ENCODE data around the gene ASL. TPM values are rescaled to one million over a fixed set of nuclear protein-coding genes. Genes with fewer than 3 reads are reported as not detected.

The ASL gene
- total RNA-seq, 1 experiment from 2014 or later, result 46.9 TPM

DNA sequence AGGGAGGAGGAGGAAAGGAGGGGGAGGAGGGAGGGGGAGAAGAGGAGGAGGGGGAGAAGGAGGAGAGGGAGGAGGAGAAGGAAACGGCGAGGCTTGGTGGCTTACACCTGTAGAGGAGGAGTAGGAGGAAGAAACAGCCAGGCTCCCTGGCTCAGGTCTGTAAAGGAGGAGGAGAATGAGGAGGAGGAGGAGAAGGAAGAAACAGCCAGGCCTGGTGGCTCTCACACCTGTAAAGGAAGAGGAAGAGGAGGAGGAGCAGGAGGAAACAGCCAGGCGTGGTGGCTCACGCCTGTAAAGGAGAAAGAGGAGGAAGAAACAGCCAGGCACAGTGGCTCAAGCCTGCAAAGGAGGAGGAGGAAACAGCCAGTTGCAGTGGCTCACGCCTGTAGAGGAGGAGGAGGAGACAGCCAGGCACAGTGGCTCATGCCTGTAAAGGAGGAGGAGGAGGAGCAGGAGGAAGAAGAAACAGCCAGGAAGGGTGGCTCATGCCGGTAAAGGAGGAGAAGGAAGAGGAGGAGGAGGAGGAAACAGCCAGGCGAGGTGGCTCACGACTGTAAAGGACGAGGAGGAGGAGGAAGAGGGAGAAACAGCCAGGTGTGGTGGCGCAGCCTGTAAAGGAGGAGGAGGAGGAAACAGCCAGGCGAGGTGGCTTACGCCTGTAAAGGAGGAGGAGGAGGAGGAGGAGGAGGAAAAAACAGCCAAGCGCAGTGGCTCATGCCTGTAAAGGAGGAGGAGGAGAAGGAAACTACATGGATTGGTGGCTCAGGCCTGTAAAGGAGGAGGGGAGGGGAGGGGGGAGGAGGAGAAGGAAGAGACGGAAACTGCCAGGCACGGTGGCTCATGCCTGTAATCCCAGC lies 24.2 kb downstream of the ASL start:
- Histone ChIP-seq H3K27ac (ENCODE audit: low read depth, low read length) (peak overlapping the region; percentile 99), H3K9me3 (ENCODE audit: control insufficient read depth in 1 of 2, insufficient read depth in 1 of 2, low read depth in 1 of 2, low read length in 2 of 2) (no peaks in the 10 kb centered on the region), H3K4me2 (ENCODE audit: low read length) (peak overlapping the region; percentile 96), H3K27me3 (ENCODE audit: insufficient read depth, low read length) (no peaks in the 10 kb centered on the region), H2AFZ (ENCODE audit: low read depth, low read length, poor library complexity, severe bottlenecking) (no peak overlapping the region), H3K9ac (ENCODE audit: low read length) (peak overlapping the region; percentile 74), H3K4me3 (replicated peaks in 1 of 2; ENCODE audit: low read depth in 1 of 2, low read length in 2 of 2) (peak overlapping the region; percentile 54 to 62), H3K4me1 (ENCODE audit: control insufficient read depth in 1 of 2, insufficient read depth in 2 of 2, low read length in 2 of 2) (peaks cover 33 to 55% of the 10 kb centered on the region in 2 experiments), H4K20me1 (ENCODE audit: insufficient read depth) (no peaks in the 10 kb centered on the region), H3K9me2 (ENCODE audit: insufficient read depth) (no peaks in the 10 kb centered on the region), H3K36me3 (ENCODE audit: control insufficient read depth in 1 of 2, insufficient read depth in 2 of 2, low read length in 2 of 2) (no peaks in the 10 kb centered on the region), H3K79me2 (ENCODE audit: insufficient read depth, low read length) (no peaks in the 10 kb centered on the region)
- BruUV-seq (replicated peaks), result TSS peak; percentile 87
- POLR2A ChIA-PET, result interaction anchor here (0.7 kb wide), 1 partner anchor 19 kb away, joined by 3 read pairs; no protein-coding TSS in a partner anchor
- peak; percentile 84 for ATAC-seq
- DNase-seq (ENCODE audit: low read depth, low spot score), result peak; percentile 86
- RAD21 ChIA-PET (ENCODE audit: low non-redundant PET in 1 of 2, low total read pairs in 2 of 2, uncharacterized antibody in 2 of 2, unreplicated experiment in 2 of 2), result no interaction called here
- intact Hi-C loops (cut with micrococcal nuclease), result no loop called here
- peak; percentile 68 for TF ChIP-seq POLR2A (IDR thresholded peaks at IDR 0.05; ENCODE audit: borderline replicate concordance, extremely low read depth, insufficient read depth, insufficient read length)
- peak; percentile 34 for TF ChIP-seq ZBTB33 (IDR thresholded peaks at IDR 0.05; ENCODE audit: extremely low read depth, insufficient replicate concordance, low read length)
- peak; percentile 7 for TF ChIP-seq YY1 (IDR thresholded peaks at IDR 0.05; ENCODE audit: extremely low read depth, insufficient replicate concordance, low read depth, low read length)
- TF ChIP-seq MAX (IDR thresholded peaks at IDR 0.05), result peak; percentile 65; the same call in 1 of the 2 replicates
- peak; percentile 75 for TF ChIP-seq POLR2AphosphoS5 (IDR thresholded peaks at IDR 0.05; ENCODE audit: low read depth, low read length)
- TF ChIP-seq ZNF274 (IDR thresholded peaks at IDR 0.05; ENCODE audit: low read depth, low read length), result no peak
- peak; percentile 50 for TF ChIP-seq SP1 (IDR thresholded peaks at IDR 0.05; ENCODE audit: low read depth)
- no peak for TF ChIP-seq TCF7L2 (IDR thresholded peaks at IDR 0.05; ENCODE audit: borderline replicate concordance, extremely low read depth, insufficient read depth, insufficient read length)
- CTCF ChIA-PET, result no interaction called here
